HG03139 (cell line): ENCODE data around the gene MAPK8IP2.
"Not testable (repeated sequence)": the region's sequence is repeated elsewhere in the genome, so short reads cannot be mapped to it uniquely, and the experiment has no call there.

Experiments used
- ATAC-seq: cut with Tn5 transposase; IDR thresholded peaks from one replicate; pipeline ENCODE4 v1.9.1; 2021; ENCODE audit not compliant: unreplicated experiment

MAPK8IP2 gene

DNA sequence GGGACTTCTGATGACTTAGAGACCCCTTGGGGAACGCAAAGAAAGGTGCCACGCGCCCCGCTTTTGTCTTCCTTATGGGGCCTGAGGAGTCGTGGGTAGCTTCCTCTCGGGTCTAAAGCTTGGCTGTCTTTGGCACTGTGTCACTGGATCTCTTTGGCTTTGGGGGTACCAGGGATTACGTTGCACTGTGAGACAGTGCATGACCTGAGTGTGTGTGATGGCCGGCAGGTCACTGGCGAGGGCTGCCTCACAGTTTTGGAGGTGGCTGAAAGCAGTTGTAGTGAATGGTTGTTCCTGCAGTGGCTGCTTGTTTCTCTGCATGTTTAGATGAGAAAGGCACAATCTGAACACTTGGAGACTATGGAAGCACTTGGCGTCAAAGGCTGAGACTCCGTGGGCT lies 33.2 kb downstream of the MAPK8IP2 start:
- ATAC-seq: no peak

DNA sequence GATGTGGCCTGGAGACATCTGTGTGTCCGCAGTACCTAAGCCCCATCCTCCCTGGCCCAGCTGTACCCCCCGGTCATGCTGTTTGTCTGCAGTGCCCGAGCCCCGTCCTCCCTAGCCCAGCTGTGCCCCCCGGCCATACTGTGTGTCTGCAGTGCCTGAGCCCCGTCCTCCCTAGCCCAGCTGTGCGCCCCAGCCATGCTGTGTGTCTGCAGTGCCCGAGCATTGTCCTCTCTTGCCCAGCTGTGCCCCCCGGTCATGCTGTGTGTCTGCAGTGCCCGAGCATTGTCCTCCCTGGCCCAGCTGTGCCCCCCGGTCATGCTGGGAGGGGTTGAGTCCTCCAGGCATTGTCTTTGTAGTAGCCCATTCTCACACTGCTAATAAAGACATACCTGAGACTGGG lies 35.0 kb downstream of the MAPK8IP2 start:
- ATAC-seq: no peak

DNA sequence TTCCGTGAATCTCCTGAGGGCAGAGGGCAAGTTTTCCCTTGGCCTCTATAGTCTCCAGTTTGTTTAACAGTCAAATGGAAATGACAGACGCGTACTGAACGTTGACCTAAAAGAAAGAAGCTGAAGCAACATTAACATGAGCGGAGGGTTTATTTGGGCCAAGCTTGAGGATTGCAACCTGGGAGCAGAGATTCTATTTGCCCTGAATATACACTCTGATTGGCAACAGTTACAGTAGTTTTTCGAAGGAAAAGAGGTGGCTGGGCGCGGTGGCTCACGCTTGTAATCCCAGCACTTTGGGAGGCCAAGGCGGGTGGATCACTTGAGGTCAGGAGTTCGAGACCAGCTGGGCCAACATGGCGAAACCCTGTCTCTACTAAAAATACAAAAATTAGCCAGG lies 39.7 kb downstream of the MAPK8IP2 start:
- not testable (repeated sequence) for ATAC-seq

DNA sequence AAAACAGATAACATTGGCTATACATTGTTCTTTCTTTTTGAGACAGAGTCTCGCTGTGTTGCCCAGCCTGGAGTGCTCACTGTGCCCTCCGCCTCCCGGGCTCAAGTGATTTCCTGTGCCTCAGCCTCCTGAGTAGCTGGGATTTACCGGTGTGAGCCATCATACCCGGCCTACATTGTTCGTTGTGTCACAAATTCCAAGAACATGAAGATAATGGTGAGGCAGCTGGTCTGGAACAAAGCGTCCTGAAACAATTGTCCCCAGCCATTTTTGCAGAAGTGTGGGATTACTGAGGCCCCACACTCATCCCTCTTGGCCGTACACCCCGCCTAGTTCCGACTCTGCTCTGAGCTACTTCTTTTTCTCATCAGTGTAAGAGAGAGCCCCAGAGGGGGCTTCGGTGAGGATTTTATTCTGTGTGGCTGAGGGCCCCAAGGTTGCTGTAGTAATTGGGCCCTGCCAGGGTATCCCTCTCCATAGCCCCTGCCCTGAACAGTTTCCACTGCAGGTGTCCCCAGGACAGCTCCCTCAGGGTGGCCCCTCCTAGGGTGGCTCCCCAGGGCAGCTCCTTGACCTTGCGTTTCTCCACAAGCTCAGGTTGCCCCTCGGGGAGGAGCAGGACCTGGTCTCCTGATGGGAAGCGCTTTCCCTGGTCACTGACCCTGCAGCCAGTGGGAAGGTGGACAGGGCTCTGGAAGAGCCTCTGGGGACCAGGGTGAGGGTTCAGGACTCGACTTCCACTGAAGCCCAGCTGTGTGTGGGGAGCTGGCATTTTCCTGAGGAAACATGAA lies 40.5 kb downstream of the MAPK8IP2 start:
- ATAC-seq: no peak

DNA sequence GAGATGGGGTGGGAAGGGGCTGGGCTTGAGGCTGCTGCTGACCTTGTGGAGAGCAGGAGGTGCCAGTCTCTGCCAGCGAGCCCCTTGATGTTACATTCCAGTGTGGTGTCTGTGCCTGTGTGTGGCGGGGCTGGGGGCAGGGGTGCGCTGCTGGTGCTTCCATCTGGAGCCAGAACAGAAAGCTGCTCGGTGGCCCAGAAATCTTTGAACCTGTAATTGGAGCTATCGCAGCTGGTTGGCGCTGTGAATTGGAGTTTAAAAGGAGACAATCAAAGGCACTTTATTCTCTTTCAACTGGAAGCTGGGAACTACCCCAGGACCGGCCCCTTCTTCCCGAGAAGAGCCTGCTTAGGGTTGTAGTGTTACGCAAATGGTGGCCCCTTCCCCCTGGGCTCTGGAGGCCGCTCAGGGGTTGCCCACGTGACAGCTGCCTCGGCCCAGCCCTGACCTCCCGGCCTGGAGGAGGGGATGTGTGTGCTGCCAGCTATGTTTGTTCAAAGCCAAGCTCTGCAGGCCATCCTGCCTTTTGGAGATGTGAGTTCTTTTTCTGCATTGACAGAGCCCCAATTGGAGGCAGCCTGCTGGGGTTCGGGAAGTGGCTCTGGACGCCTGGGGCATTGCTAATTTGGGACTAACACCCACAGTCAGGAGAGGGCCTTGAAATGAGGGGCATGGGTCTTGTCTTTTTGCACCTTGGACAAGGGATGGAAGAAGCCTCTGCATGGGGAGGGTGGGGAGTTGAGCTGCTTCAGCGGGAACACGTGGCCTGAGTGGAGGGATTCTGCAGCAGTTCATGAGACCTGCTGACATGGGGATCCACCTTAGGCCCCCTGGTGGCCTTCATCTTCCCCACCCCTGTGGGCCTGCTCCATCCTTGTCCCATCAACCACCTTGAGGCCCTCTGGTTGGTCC lies 41.4 kb downstream of the MAPK8IP2 start:
- ATAC-seq: no peak

DNA sequence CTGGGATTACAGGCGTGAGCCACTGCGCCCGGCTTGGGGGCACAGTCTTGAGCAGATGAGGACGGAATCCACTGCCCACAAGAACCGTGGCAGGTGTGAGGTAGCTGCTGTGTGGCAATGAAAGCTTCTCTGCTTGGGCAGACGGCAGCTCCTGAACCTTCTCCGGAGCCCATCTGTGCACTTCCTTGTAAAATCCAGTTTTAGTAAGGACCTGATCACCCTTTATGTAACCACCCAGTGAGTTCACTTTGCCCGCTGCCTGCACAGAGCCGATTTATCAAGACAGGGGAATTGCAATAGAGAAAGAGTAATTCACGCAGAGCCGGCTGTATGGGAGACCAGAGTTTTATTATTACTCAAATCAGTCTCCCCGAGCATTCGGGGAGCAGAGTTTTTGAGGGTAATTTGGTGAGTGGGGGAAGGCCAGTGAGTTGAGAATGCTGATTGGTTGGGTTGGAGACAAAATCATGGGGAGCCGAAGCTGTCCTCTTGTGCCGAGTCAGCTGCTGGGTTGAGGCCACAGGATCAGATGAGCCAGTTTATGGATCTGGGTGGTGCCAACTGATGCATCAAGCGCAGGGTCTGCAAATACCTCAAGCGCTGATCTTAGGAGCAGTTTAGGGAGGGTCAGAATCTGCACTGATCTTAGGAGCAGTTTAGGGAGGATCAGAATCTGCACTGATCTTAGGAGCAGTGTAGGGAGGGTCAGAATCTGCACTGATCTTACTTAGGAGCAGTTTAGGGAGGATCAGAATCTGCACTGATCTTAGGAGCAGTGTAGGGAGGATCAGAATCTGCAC lies 42.6 kb downstream of the MAPK8IP2 start:
- ATAC-seq: not testable (repeated sequence)

DNA sequence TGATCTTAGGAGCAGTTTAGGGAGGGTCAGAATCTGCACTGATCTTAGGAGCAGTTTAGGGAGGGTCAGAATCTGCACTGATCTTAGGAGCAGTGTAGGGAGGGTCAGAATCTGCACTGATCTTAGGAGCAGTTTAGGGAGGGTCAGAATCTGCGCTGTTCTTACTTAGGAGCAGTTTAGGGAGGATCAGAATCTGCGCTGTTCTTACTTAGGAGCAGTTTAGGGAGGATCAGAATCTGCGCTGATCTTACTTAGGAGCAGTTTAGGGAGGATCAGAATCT lies 43.2 kb downstream of the MAPK8IP2 start:
- not testable (repeated sequence) for ATAC-seq

DNA sequence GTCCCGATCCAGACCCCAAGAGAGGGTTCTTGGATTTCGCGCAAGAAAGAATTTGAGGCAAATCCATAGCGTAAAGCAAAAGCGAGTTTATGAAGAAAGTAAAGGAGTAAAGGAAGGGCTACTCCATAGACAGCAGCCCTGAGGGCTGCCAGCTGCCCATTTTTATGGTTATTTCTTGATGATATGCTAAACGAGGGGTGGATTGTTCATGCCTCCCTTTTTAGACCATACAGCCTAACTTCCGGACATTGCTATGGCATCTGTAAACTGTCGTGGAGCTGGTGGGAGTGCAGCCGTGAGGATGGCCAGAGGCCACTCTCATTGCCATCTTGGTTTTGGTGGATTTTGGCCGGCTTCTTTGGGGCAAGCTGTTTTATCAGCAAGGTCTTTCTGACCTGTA lies 52.7 kb downstream of the MAPK8IP2 start:
- no peak for ATAC-seq

DNA sequence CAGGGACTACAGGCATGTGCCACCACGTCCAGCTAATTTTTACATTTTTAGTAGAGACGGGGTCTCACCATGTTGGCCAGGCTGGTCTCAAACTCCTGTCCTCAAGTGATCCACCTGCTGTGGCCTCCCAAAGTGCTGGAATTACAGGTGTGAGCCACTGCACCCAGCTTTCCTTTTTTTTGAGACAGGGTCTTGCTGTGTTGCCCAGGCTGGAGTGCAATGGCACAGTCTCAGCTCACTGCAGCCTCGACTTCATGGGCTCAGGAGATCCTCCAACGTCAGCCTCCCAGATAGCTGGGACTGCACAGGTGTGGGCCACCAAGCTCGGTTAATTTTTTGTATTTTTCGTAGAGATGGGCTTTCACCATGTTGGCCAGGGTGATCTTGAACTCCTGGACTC lies 54.1 kb downstream of the MAPK8IP2 start:
- ATAC-seq: not testable (repeated sequence)

DNA sequence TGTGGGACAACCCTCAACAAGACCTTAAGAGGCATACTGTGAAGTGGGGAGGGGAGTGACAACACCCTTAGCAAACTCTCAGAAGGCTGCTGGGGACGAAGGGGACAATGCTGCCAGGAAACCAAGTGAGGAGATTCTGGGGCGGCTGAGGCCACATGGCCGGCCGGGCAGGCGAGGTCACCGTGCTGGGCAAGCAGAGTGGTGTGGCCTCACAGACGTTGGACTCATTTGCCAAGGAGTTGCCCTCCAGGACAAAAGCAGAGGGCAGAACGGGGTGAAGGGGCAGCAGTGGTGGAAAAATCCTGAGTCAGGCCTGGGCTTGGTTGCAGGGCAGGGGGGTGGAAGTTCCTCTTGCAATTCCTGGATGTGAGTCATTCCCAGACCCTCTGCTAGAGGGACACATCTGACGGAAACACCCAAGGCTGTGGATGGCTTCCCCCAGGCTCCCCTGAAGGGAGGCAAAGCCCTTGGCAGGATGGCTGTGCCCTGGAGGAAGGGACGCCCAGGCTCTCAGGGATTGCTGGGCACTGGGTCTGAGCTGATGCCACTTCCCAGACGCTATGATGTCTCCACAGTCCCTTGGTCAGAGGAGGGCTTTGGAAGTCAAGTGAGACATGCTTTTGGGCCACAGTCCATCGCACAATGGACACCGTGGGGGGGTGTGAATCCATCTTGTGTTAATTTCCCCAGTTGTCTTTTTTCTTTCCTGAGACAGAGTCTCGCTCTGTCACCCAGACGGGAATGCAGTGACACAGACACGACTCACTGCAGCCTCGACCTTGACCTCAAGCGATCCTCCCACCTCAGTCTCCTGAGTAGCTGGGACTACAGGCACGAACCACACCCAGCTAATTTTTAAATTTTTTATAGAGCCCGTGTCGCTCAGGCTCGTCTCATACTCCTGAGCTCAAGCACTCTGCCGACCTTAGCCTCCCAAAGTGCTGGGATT lies 55.8 kb downstream of the MAPK8IP2 start:
- ATAC-seq: no peak

DNA sequence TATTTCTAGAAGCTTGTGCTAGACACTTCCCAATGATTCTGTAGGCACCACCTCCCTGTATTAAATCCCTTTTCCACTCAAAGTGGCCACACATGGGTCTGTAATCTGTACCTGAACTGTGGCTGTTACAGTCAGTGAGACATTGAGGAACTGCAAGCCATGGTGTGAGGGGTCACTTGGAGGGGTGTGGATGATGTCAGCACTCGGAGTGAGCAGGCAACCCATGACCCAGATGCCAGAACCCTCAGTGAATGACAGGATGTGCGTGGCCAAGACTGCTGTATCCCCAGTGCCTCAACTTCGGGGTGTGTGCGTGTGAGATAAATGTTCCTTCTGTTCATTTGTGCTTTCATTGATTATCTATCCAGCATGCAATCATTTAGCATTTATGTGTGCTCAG lies 57.3 kb downstream of the MAPK8IP2 start:
- ATAC-seq: no peak

DNA sequence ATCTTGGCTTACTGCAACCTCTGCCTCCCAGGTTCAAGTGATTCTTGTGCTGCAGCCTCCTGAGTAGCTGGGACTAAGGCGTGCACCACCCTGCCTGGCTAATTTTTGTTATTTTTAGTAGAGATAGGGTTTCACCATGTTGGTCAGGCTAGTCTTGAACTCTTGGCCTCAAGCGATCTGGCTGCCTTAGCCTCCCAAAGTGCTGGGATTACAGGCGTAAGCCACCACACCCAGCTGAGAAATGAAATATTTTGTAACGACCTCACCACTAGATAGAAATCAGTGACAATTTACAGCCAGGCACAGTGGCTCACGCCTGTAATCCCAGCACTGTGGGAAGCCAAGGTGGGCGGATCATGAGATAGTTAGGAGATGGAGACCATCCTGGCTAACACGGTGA lies 59.1 kb downstream of the MAPK8IP2 start:
- not testable (repeated sequence) for ATAC-seq

DNA sequence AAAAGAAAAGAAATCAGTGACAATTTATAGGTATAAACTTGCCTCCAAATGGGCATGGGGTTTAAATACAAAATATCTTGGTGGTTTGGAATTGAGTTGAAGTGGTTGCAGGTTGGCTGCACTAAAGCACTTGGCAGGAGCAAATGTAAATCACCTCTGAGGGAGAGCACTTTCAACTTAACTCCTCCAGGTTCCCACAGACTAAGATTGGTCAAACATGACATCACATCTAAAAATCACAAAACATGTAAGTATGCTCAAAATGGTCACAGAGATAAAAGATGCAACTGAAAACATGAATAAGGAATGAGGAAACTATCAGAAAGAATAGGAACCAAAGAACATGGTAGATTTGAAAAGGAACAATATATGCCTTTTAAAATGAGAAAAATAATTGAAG lies 59.7 kb downstream of the MAPK8IP2 start:
- ATAC-seq: no peak
